NCI-H1417 (cell line): ENCODE measurements around the gene PTPRG.

ENCODE experiments used
- DNase-seq, 3 experiments: peaks; one replicate each; lab custom pipeline; 2025; lab: John Stamatoyannopoulos, UW

PTPRG gene

DNA sequence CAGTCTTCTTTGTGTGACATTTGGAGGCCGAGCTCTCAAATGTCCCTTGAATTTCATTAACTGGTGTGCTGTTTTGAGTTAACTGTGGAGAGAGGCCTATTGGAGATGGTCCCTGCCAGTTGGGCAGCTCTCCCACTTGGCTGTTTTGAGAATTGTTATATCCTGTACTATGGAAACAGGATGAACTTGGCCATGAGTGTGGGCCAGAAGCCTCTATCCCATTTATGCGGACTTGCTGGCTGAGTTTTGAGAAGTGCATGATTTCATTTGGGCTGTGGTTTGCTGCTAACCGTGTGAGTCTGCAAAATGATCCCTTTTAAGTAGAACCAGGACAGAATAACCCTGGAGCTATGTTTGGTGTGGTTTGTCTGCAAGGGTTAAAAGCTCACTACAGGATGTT, 366.0 kb downstream of the PTPRG start:
- no peak for DNase-seq

DNA sequence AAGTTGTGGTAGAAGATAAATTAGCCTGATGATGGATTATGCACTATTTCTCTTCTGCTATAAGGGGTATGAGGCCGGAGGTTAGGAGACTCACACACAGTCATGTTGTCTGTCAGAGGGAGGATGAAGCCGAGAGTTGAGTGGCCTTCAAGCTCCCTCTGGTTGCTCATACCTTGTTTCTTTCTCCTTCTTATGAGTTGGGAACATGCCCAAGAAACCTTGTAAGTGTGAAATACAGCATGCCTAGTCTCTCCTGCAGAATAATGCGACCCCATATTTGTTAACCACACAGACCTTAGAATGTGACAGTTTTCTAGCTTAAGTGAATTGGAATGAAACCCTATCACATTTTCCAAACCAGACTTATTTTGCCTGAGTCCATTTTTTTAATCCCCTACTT, 366.7 kb downstream of the PTPRG start:
- DNase-seq: no peak

DNA sequence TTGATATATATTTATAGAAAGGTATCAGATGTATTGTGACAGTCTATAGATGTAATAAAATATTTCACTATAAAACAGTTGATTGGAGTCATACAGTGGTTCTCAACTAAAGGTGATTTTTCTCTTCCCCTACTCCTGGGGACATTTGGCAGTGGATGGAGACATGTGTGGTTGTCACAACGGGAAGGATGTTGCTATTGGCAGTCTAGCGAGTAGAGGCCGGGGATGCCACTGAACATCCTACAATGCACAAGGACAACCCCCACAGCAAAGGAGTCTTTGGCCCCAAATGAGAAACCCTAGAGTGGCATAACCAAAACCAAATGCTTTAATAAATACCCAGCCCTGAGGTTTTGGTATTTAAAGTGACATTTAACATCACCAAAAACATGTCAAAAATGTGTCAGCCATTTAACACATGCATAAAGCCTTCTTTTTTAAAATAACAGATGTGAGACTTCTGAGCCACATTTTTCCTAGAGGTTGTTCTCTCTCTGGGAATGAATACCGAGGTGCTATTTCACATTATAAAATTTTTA, 367.5 kb downstream of the PTPRG start:
- DNase-seq: no peak

DNA sequence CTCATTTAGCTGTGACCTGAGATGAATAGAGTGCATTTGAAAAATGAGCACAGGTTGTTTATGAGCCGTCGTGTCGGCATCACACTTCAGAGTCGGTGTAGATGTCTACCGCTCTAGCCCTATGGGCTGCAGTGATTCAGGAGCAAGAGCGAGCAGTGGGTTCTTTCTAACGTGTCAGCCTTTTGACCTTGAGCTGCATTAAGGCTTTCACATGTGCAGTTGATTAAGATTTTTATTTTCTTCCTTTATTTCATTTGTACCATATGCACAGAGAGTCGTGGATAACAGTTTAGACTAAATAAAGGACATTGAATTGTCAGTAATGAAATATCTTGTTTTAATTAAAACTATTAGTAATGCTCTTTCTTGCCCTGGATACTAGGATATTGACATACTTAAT, 368.2 kb downstream of the PTPRG start:
- DNase-seq: no peak

DNA sequence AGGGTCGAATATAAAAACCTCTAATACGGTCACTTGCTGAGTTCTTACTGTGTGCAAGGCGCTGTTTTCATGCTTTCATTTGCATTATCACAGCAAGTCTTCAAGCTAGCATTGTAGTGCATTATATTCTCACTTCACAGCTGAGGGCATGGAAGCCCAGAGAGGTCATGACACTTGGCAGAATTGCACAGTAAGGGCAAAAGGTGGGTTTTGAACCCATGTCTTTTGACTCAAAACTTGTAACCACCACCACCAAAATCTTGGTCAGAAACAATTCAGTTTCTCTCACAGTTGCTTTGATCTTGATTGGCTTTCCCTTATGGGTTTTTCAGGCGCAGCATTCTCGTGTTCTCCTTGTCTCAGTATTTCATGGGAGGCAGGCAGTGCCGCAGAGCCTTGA, 371.1 kb downstream of the PTPRG start:
- no peak for DNase-seq

DNA sequence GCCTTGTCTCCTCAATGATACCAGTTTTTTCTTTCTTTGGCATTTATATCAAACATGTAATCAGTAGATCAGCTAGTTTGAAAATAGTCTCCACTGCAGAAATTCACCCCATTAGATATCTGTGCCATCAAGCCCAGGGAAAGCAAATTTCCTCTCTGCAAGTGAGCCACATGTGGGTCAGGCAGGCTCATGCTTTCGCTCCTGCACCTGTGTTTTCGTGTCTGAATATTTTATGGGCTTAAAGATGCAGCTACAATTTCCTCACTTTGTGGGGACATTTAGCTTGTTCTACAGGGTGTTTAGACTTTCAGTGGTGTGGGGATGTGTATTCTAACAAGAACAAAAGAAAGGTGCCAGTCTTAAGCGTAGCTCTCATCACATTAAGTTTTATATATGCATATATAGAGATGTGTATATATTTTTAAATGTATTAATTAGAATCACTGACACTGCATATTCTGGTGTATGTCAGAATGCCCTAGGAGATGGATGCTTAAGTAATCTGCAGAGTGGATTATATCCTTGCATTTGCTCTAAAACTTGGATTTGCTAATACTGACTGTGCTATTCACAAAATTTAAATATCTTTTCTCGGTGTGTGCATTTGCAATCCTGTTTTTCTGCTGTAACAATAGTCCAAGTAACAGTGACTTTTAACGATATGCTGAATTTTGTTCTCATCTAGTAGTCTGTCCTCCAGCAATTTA, 372.6 kb downstream of the PTPRG start:
- DNase-seq: no peak

DNA sequence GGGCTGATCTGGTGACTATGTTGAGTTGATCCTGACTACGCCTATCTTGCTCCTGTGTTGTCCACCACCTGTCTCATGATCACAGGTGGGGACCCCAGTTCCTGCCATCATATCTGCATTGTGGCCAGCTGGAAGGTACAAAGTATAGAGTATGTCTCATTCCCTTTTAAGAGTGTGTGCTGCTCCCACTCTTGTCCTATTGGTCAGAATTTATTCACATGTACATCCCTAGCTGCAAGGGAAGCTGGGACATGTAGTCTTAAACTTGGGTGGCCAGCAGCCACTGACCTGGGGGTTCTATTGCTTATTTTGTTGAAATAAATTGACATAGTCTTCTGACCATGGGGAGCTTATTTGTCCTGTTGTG, 373.1 kb downstream of the PTPRG start:
- no peak for DNase-seq

DNA sequence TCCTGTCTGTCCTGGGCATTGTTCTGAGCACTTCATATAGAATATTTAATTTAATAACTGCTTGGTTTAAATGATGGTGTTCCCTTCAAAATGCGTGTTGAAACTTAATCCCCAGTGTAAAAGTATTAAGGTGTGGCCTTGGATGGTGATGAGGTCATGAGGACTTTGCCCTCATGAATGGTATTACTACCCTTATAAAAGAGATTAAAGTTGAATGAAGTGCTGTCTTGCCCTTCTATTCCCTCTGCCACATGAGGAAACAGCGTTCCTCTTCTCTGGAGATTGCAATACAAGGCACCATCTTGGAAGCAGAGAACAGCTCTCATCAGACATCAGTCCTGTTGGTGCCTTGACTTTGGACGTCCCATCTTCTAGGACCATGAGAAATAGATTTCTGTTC, 374.4 kb downstream of the PTPRG start:
- no peak for DNase-seq

DNA sequence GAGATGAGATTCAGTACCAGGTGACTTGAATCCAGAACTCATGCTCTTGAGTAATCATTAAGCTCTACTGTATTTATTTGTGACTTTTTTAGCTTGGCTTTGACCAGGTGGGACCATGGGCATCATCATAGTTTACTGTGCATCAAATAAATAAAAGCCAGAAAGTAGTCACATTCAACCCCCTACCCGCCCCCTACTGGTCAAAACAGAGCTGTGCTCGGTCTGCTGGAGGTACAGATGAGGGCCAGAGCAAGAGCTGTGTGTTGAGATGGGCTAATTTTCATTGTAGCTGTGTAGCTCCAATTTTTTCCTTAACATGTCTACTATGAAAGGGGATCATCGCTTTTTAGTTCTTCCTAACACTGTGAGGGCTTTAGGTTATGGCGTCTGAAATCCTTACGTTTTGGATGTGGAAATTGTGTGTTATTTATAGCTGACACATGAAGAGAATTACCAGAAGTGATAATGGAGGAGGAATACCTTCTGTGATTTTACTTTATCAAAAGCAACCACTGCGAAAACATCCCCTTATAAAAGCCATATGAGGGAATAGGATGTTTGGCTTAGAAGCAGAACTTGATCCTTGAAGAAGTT, 375.1 kb downstream of the PTPRG start:
- DNase-seq: peak in 1 of 3 experiments; percentile 2

DNA sequence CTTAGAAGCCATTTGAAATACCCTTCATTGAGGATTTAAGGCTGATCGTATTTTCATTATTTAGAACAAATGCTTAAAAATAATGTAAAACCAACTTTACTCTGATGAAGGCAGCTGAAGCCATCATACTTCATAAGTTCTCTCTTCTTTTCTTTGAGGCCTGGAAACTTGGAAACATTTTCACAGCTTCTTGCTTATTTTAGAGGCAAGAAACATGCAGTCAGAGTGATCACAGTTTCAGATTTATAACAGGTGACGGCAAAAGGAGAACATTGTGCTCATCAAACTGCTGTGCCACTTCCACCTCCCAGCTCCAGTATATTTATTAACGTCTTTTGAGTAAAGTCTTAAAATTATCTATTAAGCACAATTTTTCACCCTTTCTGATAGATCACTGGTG, 376.1 kb downstream of the PTPRG start:
- no peak for DNase-seq

DNA sequence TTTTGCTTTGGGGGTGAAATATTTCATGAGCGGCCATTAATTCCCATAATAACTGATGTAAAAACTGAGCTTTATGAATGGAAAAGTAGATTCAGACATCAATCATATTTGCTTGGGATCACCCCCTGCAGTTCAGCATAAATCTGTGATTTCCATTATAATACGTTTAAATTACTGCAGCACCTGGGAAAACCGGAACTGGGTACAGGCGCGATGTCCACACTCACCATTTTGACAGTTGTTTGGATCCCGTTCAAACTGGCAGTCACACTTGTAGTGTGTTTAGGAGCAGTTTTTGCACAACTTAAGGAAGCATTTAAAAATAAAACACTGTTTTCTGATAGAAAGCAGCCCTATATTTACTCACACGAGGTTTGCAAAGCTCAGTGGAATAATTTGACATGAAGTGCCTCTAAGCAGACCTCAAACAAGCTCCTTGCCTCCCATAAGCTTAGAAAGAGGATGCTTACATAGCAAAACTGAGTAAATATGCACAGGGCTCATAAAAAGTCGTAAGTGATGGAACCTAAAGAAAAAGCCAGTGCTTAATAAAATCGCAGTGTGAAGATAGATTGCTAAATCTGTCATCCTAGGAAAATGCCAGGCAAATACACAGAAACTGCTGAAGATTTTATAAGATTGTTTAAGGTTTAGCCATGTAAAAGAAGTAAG, 377.6 kb downstream of the PTPRG start:
- peak in 2 of 3 experiments; percentile 50 to 77 for DNase-seq

DNA sequence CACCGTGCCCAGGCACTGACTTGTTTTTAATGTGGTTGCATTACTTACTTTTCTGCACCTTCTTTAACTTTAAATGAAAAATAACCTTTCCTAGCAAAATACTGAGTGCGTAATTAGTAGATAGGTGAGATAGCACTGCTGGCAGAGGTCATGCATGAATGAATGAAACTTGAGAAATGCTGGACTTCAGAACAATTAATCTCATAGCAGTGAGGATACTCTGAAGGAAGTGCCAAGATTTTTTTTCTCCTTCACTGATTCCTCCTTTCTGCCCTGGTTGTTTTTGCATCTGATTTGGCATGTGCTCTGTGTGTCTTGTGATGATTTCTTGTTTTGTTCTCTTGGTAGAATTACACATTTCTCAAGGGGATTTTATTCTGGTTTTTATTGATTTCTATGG, 378.9 kb downstream of the PTPRG start:
- no peak for DNase-seq

DNA sequence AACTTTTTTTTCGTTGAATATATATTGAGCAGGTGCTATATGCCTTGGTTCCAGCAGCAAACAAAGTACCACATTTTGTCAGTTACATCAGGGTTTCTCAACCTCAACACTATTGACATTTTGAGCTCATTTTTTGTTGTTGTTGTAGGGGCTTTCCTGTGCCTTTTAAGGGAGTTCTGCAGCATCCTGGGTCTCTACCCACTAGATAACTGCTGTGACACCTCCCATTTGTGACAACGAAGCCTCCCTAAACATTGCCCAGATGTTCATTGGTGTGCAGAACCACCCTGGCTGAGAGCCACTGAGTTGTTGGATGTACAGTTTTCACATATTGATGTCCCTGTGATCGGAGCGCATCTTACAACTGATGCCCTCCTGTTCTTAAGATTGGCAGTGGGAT, 382.6 kb downstream of the PTPRG start:
- no peak for DNase-seq

DNA sequence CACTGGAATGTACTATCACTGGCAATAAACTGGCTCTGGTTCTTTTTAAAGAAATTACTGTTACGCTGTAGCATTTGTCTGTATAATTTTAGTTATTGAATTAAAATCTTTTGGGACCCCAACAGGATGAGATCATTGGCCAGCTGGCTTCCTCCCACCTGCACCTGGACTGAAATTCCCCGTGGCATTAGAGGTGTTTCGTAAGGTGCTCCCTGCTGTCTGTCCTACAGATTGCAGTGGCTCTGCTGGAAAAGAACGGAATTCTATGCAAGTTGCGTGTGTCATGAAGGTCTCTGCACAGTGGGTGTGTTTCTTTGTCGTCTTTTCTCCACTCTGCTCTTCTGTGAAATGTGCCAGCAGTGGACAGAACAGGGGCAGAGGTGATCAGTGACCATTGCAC, 383.4 kb downstream of the PTPRG start:
- no peak for DNase-seq

DNA sequence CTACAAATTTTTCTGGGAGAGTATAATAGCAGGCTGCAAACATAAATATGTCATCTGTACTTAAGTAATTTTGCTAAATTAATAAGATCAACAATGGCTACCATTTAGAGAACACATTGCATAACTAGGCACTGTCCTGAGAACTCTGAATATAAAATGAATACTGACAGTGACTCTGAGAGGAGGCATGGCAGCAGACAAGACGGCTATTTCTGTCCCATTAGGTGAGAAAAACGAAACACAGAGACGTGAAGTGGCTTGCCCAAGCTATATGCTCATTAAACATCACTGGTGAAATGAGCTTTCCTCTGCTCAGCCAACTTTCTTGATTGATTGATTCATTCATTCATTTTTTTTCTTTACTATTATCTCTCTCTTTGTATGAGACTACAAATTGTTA, 384.3 kb downstream of the PTPRG start:
- no peak for DNase-seq

DNA sequence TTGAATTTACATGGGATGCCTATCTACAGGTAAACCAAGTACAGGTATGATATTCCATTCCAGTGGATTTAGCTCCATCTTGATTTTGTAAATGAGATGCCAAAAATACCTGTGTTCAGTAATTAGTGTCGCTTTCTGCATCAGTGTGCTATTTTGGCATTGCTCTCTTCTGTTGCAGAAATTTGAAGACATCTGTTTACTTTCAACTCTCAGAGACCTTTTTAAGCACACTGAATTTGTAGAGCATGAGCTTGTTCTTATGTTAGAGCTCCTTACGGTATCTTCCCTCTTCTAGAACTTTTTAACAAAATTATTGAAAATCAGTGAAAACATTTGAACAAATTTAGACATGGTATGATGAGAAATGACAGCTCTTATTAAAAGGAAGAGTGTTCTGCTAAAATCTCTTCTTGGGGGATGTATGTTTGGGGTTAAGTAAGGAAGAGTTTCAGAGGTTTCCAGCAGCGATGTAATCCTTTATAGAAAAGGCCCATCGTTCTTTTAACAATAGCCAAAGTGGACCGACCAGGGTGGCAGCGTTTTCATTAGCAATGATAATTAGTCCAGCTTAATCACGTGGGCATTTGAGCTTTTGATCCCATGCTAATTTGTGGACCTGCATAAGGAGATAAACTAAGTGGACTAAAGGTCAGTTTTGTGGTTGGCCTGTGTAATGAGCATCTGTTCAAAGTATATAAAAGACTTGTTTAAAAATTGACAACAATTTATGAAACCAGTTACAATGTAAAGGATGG, 385.4 kb downstream of the PTPRG start:
- no peak for DNase-seq

DNA sequence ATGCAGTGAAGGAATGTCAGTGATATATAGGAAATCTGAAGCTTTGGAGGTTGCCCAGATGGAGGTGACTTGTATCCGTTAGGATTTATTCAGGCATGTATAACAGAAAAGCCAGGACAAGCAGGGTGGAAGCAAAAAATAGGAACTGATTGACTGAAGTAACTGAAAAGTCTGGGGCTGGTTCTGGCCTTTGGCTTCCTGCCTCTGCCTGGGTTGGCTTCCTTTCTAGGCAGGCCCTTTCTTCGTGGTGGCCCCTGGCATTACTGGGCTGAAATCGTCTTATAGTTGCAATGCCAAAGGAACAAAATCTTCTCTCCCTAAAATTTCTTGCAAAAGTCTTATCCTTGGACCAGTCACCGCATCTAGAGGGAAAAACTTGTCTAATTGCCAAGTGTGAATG, 386.1 kb downstream of the PTPRG start:
- no peak for DNase-seq

DNA sequence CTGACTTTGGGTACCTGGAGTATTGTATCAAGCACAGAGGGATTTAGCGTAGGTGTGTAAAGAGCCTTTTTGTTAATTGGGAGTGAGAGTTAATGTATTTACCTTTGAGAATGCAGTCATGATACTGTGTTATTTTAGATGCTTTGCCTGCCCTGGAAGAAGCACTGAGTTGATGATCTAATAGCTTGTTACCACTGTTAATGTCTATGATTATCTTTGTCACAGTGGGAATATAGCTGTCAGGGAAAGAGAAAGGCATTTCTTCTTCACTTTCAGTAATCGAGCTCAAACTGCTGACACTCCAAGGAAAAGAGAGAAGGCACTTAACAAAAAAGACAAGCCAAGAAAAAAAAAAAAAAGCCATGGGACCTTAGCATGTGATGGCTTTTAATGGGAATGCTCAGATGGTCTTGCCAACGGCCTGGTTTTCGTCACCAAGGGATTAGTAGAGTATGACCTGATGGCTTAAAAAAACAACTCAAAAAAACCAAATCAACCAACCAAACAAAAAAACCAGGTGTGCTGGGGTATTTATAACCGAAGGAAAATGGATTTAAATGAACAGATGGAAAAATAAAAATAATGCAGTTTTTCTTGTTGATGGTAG, 387.4 kb downstream of the PTPRG start:
- peak in 1 of 3 experiments; percentile 2 for DNase-seq

DNA sequence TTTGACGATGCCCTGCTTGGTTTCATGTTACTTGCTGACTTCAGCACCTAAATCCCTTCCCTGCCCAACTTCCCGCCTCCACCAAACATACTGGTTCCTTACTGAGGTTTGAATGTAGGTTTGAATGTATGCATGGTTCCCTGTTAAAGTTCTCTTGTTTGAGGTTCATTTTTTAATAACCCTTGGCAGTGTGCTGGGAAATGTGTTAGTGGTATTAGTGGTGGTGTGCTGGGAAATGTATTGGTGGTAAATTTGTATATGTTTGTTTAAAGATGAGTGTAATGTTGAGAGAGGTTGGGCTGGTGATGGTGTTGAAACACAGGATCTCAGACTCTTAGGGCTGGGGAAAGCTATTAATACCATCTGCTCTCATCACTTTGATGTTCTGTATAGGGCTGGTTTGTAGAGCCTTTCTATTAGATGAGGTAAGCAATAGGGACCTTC, 392.7 kb downstream of the PTPRG start:
- DNase-seq: no peak

DNA sequence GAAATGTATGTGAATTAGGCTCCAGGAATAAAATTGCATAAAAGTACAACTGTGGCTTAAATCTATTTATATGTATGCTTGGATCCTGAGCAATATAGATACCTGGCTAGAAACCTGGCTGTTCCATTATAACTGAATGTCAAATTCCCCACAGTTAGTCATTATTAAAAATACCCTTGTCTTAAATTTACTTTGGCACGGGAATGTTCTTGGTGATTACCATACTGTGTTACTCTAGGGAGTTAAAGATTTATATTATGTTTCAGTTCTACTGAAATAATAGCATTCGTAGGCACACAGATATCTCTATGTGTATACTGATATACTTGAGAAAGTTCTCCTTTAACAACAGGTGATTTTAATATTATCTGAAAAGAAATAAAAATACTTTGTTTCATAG, 394.1 kb downstream of the PTPRG start:
- no peak for DNase-seq

DNA sequence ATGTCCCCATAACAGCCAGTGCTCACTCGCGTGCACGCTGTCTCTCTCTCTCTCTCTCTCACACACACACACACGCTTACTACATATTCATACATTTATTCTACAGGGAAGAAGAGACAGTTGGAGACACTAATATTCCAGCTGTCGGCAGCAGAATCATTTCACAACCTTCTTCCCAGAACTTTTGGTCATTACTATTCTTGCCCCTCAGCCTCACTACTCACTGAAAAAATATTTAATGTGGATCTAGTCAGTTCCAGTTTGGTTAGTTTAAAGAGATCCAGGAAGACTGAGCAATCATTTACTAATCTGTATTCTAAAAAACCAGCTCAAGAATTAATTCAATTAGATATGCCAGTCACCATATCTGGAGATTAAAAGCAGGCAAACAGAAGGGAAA, 394.9 kb downstream of the PTPRG start:
- DNase-seq: no peak

DNA sequence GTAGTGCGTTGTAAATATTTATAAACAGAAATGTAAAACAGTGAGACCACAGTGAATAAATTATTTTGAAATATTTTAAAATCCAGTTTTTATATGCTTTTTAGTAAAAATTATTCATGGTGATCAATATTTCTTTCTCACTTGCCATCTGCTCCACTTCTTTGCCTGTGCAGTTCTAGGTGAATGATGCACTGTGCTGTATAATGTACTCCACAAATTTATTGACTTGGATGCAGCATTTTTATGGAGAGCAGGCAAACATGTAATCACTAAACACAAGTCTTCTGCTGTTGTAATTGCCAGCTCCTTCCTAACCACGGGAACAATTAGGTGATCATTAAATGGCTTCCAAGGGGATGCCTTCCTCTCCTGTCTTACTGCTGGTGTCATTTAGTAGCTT, 395.9 kb downstream of the PTPRG start:
- DNase-seq: no peak
